ENCODE results near the gene DCUN1D3. TPM values are rescaled to one million over a fixed set of nuclear protein-coding genes. Genes with fewer than 3 reads are reported as not detected.

The DCUN1D3 gene
- total RNA-seq, 2 donors from 2014 or later: 15.6 to 27.4 TPM

- intact Hi-C loops (cut with DNase I): loop anchor here (5.0 to 10.0 kb wide), 2 partner anchors 44 to 52 kb away; partner anchors contain the start of genes DCUN1D3 (in 1 of the 2) and LYRM1 (in 1 of the 2)
- ATAC-seq (peak in 1 of 2 donors; percentile 54), DNase-seq (no peak)
Measured at GRCh38 chr16:20853143-20853542, 47.0 kb downstream of the DCUN1D3 start.

- ATAC-seq (peak; percentile 91 to 92), DNase-seq (peak; percentile 88)
- intact Hi-C loops (cut with DNase I): loop anchor here (5.0 to 10.0 kb wide), 2 partner anchors 46 to 53 kb away; partner anchors contain the start of genes DCUN1D3 (in 1 of the 2) and LYRM1 (in 1 of the 2)
Measured at GRCh38 chr16:20851601-20852000, 48.6 kb downstream of the DCUN1D3 start.

GRCh38 chr16:20850981-20851380, 49.2 kb downstream of the DCUN1D3 start:
- DNase-seq: no peak
- intact Hi-C loops (cut with DNase I): loop anchor here (1.0 to 10.0 kb wide), 3 partner anchors 46 to 232 kb away; partner anchors contain the start of genes DCUN1D3 (in 1 of the 2) and LYRM1 (in 1 of the 2)
- ATAC-seq: peak in 1 of 2 donors; percentile 9

DNA sequence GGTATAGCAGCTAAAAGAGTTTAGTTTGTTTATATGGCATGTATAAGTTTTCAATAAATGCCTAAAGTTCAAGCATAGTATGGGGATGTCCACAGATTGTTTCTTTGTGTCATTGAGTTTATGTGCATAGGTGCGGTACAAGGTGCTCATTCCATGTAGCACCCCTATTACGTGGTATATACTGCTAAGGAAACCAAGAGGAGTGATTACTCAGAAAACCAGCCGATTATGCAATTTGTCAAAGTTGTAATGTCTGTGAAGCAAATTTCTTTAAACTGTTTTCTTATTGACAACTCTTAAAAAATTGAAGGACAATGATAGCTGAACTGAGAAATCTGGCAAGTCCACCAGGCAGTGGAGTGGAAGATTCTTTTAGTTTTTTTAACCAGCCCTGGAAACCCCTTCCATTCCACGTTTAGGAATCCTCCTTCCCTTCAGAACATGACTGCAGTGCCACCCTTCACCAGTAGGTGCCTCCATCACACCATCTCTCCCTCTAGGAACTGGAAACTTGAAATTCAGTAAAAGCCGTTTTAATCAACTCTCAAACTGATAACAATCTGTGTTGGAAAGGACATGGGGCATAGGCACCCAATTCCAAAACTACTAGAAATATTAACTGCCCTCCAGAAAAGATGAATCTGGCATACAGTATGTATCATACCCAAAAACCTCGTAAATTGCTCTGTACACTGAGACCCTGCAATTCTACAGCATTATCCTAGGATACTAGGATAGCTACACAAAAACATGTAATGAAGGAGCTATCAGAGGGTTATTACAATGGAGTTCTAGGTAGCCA, 50.4 kb downstream of the DCUN1D3 start:
- DNase-seq (peak; percentile 69), ATAC-seq (peak; percentile 11 to 13)
- intact Hi-C loops (cut with DNase I): loop anchor here (1.0 to 10.0 kb wide), 5 partner anchors 48 to 238 kb away; partner anchors contain the start of genes DCUN1D3 (in 1 of the 2) and LYRM1 (in 1 of the 2)

- DNase-seq: no peak
- intact Hi-C loops (cut with DNase I): loop anchor here in 1 of 2 donors (5.0 kb wide), 1 partner anchor 240 kb away; no protein-coding TSS in a partner anchor
- no peak for ATAC-seq
Measured at GRCh38 chr16:20847550-20847949, 52.6 kb downstream of the DCUN1D3 start.

GRCh38 chr16:20846551-20846950, 53.6 kb downstream of the DCUN1D3 start:
- ATAC-seq (no peak), DNase-seq (no peak)
- intact Hi-C loops (cut with DNase I): loop anchor here in 1 of 2 donors (5.0 kb wide), 1 partner anchor 241 kb away; no protein-coding TSS in a partner anchor

GRCh38 chr16:20846030-20846429, 54.1 kb downstream of the DCUN1D3 start:
- intact Hi-C loops (cut with DNase I): loop anchor here in 1 of 2 donors (5.0 kb wide), 1 partner anchor 241 kb away; no protein-coding TSS in a partner anchor
- DNase-seq (no peak), ATAC-seq (peak in 1 of 2 donors; percentile 60)

DNA sequence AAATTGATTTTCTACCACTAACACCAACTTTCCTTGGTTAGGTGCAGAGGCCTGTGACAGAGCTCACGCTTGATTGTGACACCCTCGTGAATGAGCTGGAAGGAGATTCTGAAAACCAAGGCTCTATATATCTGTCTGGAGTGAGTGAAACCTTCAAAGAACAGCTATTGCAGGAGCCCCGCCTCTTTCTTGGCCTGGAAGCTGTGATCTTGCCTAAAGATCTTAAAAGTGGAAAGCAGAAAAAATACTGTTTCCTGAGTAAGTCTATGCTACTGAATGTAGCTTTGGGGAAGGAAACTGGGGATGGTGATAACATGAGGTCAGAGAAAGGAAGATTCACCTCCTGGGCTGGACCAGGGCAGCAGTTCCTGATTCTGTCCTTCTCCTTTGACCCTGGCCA, 55.6 kb downstream of the DCUN1D3 start:
- DNase-seq (no peak), ATAC-seq (no peak)
- intact Hi-C loops (cut with DNase I): no loop called here

- intact Hi-C loops (cut with DNase I): no loop called here
- ATAC-seq (no peak), DNase-seq (no peak)
Measured at GRCh38 chr16:20844054-20844453, 56.1 kb downstream of the DCUN1D3 start.

- DNase-seq (no peak), ATAC-seq (no peak)
- intact Hi-C loops (cut with DNase I): no loop called here
Measured at GRCh38 chr16:20839504-20839903, 60.7 kb downstream of the DCUN1D3 start.

DNA sequence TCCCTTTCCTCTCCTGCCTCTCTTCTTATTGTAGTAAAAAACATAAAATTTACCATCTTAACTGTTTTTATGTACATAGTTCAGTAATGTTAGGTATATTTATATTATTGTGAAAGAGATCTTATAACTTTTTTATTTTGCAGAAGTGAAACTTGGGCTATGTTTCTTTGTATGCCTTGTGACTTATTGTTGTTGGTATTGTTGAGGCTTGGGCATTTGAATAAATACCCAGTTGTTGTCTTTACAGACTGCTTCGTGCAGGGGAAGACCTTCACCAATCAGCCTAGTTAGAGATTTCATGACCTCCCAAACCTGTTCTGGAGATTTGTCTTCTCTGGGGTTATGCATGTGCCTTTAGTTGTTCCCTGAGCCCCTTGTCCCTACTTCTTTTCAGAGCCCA, 61.9 kb downstream of the DCUN1D3 start:
- intact Hi-C loops (cut with DNase I): no loop called here
- DNase-seq (no peak), ATAC-seq (no peak)

- ATAC-seq (no peak), DNase-seq (no peak)
- intact Hi-C loops (cut with DNase I): no loop called here
Measured at GRCh38 chr16:20833086-20833485, 67.1 kb downstream of the DCUN1D3 start.

DNA sequence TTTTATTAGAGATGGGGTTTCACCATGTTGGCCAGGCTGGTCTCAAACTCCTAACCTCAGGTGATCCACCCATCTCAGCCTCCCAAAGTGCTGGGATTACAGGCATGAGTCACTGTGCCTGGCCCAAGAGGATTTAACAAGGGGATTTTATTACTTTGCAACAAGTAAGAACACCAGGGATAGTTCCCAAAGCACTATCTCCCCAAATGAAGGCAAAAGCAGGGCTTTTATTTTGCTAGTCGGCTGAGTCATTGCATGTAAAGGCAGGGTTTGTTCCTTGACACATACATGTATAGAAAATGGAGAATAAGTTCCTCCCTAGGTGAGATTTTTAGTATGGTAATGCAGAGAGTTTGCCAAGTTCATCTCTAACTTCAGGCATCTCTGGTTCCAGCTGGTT, 69.8 kb downstream of the DCUN1D3 start:
- DNase-seq: no peak
- no peak for ATAC-seq
- intact Hi-C loops (cut with DNase I): no loop called here

DNA sequence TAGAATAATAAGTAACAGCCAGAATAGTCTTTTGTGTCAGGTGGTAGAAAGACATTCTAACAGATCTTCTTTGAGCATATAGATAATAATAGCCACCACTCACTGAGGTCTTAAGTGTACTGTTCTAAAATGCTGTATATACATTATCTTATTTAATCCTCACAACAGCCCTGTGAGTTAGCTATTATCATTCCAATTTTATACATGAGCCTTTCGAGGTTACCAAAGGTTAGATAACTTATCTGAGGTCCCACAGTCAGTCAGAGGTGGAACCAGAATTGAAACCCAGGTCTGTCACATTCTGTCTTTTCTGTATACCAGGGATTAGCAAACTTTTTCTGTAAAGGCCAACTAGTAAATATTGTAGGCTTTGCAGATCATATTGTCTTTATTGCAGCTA, 70.6 kb downstream of the DCUN1D3 start:
- intact Hi-C loops (cut with DNase I): no loop called here
- DNase-seq (no peak), ATAC-seq (no peak)

GRCh38 chr16:20826039-20826566, 74.1 kb downstream of the DCUN1D3 start:
- no peak for DNase-seq
- ATAC-seq: no peak
- intact Hi-C loops (cut with DNase I): no loop called here

DNA sequence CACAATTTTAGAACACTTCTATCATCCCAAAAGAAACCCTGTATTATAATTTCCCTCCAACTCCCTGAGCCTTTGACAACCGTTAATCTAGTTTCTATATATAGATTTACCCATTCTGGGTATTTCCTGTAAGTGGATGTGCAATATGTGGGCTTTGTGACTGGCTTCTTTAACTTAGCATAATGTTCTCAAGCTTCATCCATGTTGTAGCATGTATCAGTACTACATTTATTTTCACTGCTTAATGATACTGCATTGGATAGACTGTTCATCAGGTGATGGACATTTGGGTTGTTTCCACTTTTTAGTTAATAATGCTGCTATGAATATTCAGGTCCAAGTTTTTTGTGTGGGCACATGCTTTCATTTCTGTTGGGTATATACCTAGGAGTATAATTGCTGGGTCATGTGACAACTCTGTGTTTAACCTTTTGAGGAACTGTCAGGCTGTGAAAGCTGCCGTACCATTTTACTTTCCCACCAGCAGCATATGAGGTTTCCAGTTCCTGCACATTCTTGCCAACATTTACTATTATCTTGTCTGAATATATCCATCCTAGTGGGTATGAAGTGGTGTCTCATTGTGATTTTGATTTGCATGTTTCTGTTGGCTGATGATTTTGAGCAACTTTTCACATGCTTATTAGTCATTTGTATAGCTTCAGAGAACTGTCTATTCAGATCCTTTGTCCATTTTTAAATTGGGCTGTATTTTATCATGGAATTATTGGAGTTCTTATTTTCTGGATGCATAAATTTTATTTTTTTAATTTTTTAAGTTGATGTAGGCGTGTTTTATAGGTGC, 77.4 kb downstream of the DCUN1D3 start:
- DNase-seq (no peak), ATAC-seq (no peak)
- intact Hi-C loops (cut with DNase I): no loop called here

DNA sequence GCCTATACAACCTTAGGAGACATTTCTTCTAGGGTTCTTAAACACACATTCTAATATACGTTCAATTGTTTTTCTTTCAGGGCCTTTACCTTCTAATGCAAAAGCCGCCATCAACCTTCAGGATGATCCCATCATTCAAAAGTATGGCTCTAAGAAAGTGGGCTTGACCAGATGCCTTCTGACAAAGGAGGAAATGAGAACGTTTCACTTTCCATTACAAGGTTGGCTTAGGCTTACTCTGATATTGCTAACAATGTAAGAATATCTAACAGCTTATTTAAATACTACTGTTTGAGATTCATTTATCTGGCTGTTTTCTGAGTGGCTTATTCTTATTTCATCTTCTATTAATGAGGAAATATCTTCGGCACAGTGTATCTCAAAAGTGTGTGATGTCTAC, 78.5 kb downstream of the DCUN1D3 start:
- intact Hi-C loops (cut with DNase I): no loop called here
- no peak for DNase-seq
- ATAC-seq: no peak

- DNase-seq: no peak
Measured at GRCh38 chr16:20818929-20819585, 81.1 kb downstream of the DCUN1D3 start.

DNA sequence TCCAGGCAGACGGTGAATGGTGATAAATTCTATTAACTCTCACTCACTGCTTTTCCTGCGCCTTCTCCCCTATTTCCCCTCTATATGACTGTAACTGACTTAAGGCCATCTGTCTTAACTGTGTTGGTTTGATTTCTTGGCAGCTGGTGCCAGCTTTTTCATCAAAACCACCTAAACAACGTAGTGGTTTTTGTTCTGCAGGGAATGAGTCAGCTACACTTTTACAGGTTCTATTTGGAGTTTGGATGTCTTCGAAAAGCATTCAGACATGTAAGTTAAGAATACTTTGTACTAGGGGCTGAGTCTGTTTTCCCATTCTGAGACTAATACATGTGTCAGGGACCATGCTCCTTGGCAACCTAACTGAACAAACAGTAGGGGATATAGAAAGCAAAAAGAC, 85.4 kb downstream of the DCUN1D3 start:
- intact Hi-C loops (cut with DNase I): no loop called here
- ATAC-seq (no peak), DNase-seq (no peak)

More at GRCh38 chr16:20818929-20819585, 81.1 kb downstream of the DCUN1D3 start:
- no peak for ATAC-seq
- intact Hi-C loops (cut with DNase I): no loop called here

Measured in left cardiac atrium (tissue), 4 donors.